Measurements from ENCODE around the gene SLC7A5. TPM values are rescaled to one million over a fixed set of nuclear protein-coding genes. Genes with fewer than 3 reads are reported as not detected.

Gene SLC7A5
- total and polyA plus RNA-seq, 8 donors = 9.6 to 35.0 (median 11.1) TPM

DNA sequence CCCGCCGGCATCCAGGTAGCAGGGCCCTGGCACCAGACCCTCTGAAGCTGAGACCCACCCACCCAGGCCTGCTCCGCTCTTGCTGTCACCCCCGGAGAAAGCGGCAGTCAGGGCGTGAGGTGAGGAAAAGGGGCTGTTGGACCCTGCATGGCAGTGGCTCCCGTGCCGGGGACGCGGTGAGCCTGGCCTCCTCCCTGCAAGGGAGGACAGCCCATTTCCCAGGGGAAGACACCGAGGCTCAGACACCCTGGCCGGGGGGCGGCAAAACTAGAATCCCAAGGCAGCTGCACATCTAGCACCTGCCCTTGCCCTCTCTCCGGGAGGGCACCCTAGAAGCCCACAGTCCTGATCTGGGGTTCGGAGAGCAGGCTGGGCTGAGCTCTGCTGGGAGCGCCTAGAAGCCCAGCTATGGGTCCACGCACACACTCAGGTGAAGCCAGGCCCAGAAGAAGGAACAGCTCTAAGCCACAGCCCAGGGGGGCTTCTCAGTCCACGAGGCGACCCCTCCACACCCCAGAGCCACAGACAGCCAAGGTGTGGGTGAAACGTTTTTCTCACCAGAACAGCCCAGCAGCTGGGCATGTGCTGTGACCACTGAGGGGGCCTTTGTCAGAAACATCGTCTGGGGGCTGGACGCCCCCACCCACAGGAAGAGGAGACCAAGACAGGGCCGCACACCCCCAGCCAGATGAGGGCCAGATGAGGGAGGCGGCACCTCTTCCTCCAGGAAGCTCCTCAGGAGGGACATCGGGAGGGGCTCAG is 22.4 kb downstream of the SLC7A5 start:
- intact Hi-C loops (cut with DNase I) = no loop called here
- Histone ChIP-seq H3K4me1 (peaks cover 0 to 12% of the 10 kb centered on the region in 2 donors), H3K27ac (no peak overlapping the region), H3K4me3 (no peak overlapping the region), H3K36me3 (peaks cover 0 to 46% of the 10 kb centered on the region in 2 donors), H3K27me3 (no peaks in the 10 kb centered on the region), H3K9me3 (no peaks in the 10 kb centered on the region)
- TF ChIP-seq CTCF (IDR thresholded peaks at IDR 0.05) = no peak
- DNase-seq = no peak
- no peak for ATAC-seq

DNA sequence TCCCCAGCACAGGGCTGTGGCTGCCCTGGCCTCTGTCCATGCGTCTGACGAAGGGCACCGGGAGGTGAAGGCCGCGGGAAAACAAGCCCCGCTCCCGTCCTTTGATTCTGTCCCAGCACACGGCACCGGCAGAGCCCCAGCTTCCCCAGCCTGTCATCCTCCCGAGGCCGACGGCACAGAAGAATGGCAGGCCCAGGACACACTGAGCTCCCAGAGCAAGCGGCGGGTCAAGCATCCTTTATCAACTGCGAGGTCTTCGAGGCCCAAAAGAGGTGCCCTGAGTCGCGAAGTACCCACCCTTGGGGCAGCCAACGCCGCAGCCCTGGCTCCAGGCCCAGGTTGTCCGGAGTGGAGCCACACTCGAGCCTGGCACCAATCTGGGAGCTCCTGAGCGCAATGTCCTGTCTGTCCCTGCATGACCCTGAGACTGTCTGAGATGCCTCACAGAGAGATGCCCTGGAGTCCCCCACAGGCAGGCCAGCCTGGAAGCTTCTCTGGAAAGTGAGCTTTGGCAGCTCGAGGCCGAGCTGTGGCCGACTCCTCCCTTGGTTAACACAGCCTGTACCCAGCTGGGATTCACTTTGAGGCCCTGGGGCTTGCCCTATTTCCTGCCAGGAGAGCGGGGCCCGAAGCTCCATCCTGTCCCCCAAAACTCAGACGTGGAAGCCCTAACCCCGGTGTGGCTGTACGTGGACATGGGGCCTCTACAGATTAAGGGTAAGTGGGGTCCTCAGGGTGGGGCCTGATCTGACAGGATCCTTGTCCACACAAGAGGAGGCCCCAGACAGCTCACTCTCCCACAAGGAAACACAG is 23.3 kb downstream of the SLC7A5 start:
- H3K4me1 ChIP-seq = peaks cover 0 to 12% of the 10 kb centered on the region in 2 donors
- no peak for TF ChIP-seq CTCF (IDR thresholded peaks at IDR 0.05)
- intact Hi-C loops (cut with DNase I) = no loop called here

GRCh38 chr16:87845213-87845612 is 24.1 kb downstream of the SLC7A5 start:
- Histone ChIP-seq H3K36me3 (peaks cover 0 to 46% of the 10 kb centered on the region in 2 donors), H3K27ac (no peak overlapping the region), H3K27me3 (no peaks in the 10 kb centered on the region), H3K4me1 (peaks cover 0 to 6% of the 10 kb centered on the region in 2 donors), H3K9me3 (no peaks in the 10 kb centered on the region), H3K4me3 (no peak overlapping the region)
- intact Hi-C loops (cut with DNase I) = no loop called here
- DNase-seq (no peak), ATAC-seq (no peak)
- no peak for TF ChIP-seq CTCF (IDR thresholded peaks at IDR 0.05)

More for the DNA sequence above, 23.3 kb downstream of the SLC7A5 start:
- no peak for ATAC-seq
- H3K27me3 ChIP-seq = no peaks in the 10 kb centered on the region
- no peak overlapping the region for H3K27ac ChIP-seq
- no peak for DNase-seq
- H3K9me3 ChIP-seq = no peaks in the 10 kb centered on the region
- H3K4me3 ChIP-seq = no peak overlapping the region
- peaks cover 0 to 46% of the 10 kb centered on the region in 2 donors for H3K36me3 ChIP-seq

- H3K4me3 ChIP-seq = no peak overlapping the region
- intact Hi-C loops (cut with DNase I) = no loop called here
- H3K9me3 ChIP-seq = no peaks in the 10 kb centered on the region
- TF ChIP-seq CTCF (IDR thresholded peaks at IDR 0.05) = no peak
- DNase-seq (no peak), ATAC-seq (no peak)
- peaks cover 0 to 49% of the 10 kb centered on the region in 2 donors for H3K36me3 ChIP-seq
- no peaks in the 10 kb centered on the region for H3K27me3 ChIP-seq
- no peak overlapping the region for H3K27ac ChIP-seq
- H3K4me1 ChIP-seq = peaks cover 0 to 2% of the 10 kb centered on the region in 2 donors
These were observed 24.5 kb downstream of the SLC7A5 start for GRCh38 chr16:87844809-87845208.

DNA sequence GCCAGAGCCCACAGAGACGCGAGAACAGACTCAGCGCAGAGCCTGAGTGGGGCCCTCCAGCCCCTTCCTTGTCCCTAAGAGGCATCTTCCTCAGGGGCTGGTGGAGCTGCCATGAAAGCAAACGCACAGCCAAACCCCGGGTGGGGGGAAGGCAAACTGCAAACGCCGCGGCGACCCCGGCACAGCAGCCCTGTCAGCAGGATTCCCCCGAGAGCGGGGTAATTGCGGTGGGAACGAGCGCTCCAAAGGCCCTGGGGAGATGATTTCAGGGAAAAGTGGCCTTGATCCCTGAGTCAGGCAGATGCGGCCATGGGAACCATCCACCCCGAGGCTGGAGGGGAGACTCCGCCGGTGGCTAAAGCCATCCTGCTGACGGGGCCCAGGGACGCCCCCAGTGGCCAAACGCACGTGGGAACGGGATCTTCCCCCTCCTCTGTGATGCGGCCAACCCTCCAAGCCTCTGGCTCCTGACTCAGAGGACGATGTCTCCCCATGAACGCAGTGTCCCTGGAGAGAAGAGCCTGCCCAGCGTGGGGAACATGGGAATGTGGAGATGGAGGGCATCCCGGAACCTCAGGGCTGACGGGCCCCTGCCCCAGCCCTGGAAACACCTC is 25.1 kb downstream of the SLC7A5 start:
- TF ChIP-seq CTCF (IDR thresholded peaks at IDR 0.05) = no peak
- no peak for ATAC-seq
- Histone ChIP-seq H3K4me1 (no peaks in the 10 kb centered on the region), H3K4me3 (no peak overlapping the region), H3K27ac (no peak overlapping the region), H3K36me3 (peaks cover 0 to 55% of the 10 kb centered on the region in 2 donors), H3K27me3 (no peaks in the 10 kb centered on the region), H3K9me3 (no peaks in the 10 kb centered on the region)
- DNase-seq = no peak
- intact Hi-C loops (cut with DNase I) = no loop called here
